Kidney (tissue), 14 donors: ENCODE measurements around the gene SPEM2. TPM values are rescaled to one million over a fixed set of nuclear protein-coding genes. Genes with fewer than 3 reads are reported as not detected.

Source experiments
- DNase-seq, 5 donors: peaks; one replicate each; pipeline ENCODE4 v3.0.0-alpha.2; 2013 to 2020
- FAIRE-seq: peaks from 2 replicates; lab custom pipeline; 2012; peaks lifted over from hg19 to GRCh38; lab: Jason Lieb, UNC
- H3K27ac ChIP-seq, 2 donors: one replicate each; pipeline ENCODE4 v1.7.0; 2013; ENCODE audit warnings: low read depth in 2 of 2, low read length in 2 of 2, inconsistent platforms in 1 of 2
- H3K27me3 ChIP-seq: one replicate; pipeline ENCODE4 v1.7.1; 2013; ENCODE audit warnings: low read length, inconsistent platforms; ENCODE audit not compliant: control insufficient read depth, insufficient read depth
- H3K36me3 ChIP-seq, 3 donors: one replicate each; pipeline versions ENCODE4 v1.7.0 to v1.7.1; 2013; ENCODE audit warnings: low read length in 3 of 3, control low read depth in 1 of 3, inconsistent platforms in 1 of 3; ENCODE audit not compliant: insufficient read depth in 3 of 3, control insufficient read depth in 2 of 3
- H3K4me1 ChIP-seq, 3 donors: one replicate each; pipeline versions ENCODE4 v1.7.0 to v1.7.1; 2013; ENCODE audit warnings: low read length in 3 of 3, inconsistent platforms in 1 of 3, low read depth in 1 of 3; ENCODE audit not compliant: control insufficient read depth in 2 of 3, insufficient read depth in 2 of 3
- H3K4me3 ChIP-seq, 3 donors: one replicate each; pipeline versions ENCODE4 v1.7.0 to v1.8.1; 2013; ENCODE audit warnings: low read length in 3 of 3, control low read depth in 1 of 3, inconsistent platforms in 1 of 3
- H3K9ac ChIP-seq, 3 donors: one replicate each; pipeline versions ENCODE4 v1.7.0 to v1.7.1; 2013; ENCODE audit warnings: low read length in 3 of 3, control low read depth in 1 of 3, inconsistent platforms in 1 of 3
- H3K9me3 ChIP-seq, 3 donors: one replicate each; pipeline versions ENCODE4 v1.7.0 to v1.7.1; 2013; ENCODE audit warnings: low read length in 3 of 3, control low read depth in 1 of 3, inconsistent platforms in 1 of 3; ENCODE audit not compliant: control insufficient read depth in 2 of 3, insufficient read depth in 1 of 3
- intact Hi-C: fragments of 100-400 bp; cut with DNase I; formaldehyde crosslinking; loops from one replicate; pipeline ENCODE4 v1.11.1; 2022
- polyA plus RNA-seq: library from polyadenylated mRNA; stranded (reverse); fragments of 350-450 nt; fragmentation: Illumina TruSeq; extraction: RNeasy Lipid Tissue Mini Kit (QIAGEN cat#74804); gene quantifications from one replicate; pipeline ENCODE4 v1.2.3, GENCODE V29; 2014; ENCODE audit warnings: low read depth, low replicate concordance; ENCODE audit not compliant: insufficient read depth
- total RNA-seq: library from RNA; stranded (reverse); fragmentation: NEBNext Ultra II Directional; extraction: Animal tissue kit (Norgen Biotek cat#: 25700); gene quantifications from one replicate; pipeline ENCODE4 v1.2.1, GENCODE V29; 2021
- TF ChIP-seq, protein P1 (sequence below): IDR thresholded peaks from 3 replicates; pipeline ENCODE4 v1.5.1; 2012; ENCODE audit warnings: mild to moderate bottlenecking, moderate library complexity, borderline replicate concordance; ENCODE audit not compliant: insufficient read depth; ENCODE audit errors: extremely low read depth
- donor health status: control.
- donor health status: control.
- donor health status: control.
- donor health status: control.
- donor health status: control.
- donor health status: DM: yes; HTN: yes; CAD: no.
- donor health status: Normal renal cell carcinoma (clear cell type).

The SPEM2 gene
- total and polyA plus RNA-seq, 2 donors from 2014 or later, result not detected

DNA sequence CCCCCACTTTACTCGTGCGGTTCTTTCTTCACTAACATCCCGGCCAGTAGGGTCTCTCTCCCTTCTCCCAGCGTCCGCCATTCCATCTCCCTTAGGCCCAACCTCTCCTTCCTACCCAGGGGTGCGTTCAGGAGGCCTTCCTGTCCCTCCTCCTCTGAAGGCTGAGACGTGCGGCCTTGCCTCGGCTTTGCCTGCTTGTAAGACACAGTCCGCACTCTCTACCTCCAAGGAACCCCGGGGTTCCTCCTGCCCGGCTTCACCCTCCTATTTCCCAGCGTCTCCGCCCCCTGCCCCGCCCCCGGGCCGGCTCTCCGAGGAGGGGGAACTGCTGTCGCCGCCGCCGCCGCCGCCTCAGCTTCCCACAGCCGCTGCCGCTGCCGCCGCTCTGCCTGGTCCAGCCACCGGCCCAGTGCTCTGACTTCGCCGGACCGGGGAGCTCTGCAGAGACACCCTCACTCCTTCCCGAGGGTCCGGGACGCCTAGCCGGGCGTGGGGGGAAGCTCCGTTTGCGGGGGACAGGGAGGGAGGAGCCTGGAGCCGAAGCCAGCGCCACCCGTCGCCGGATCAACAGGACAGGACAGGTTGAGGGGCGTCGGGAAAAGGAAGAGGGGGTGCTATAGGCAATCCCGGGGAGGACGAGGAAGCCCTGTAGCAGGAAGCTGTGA, 12.7 kb downstream of the SPEM2 start:
- intact Hi-C loops, result no loop called here
- peaks cover 0 to 26% (median 5%) of the 10 kb centered on the region in 3 donors for H3K4me1 ChIP-seq
- peak overlapping the region; percentile 42 to 79 (median 52) for H3K4me3 ChIP-seq
- peaks cover 7% of the 10 kb centered on the region for H3K27me3 ChIP-seq
- H3K36me3 ChIP-seq, result no peaks in the 10 kb centered on the region
- TF ChIP-seq, protein P1, sequence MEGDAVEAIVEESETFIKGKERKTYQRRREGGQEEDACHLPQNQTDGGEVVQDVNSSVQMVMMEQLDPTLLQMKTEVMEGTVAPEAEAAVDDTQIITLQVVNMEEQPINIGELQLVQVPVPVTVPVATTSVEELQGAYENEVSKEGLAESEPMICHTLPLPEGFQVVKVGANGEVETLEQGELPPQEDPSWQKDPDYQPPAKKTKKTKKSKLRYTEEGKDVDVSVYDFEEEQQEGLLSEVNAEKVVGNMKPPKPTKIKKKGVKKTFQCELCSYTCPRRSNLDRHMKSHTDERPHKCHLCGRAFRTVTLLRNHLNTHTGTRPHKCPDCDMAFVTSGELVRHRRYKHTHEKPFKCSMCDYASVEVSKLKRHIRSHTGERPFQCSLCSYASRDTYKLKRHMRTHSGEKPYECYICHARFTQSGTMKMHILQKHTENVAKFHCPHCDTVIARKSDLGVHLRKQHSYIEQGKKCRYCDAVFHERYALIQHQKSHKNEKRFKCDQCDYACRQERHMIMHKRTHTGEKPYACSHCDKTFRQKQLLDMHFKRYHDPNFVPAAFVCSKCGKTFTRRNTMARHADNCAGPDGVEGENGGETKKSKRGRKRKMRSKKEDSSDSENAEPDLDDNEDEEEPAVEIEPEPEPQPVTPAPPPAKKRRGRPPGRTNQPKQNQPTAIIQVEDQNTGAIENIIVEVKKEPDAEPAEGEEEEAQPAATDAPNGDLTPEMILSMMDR, result no peak
- peak; percentile 62 to 90 (median 80) for DNase-seq
- H3K9ac ChIP-seq, result peak overlapping the region; percentile 26 to 48 (median 29)
- no peaks in the 10 kb centered on the region for H3K9me3 ChIP-seq
- H3K27ac ChIP-seq, result peak overlapping the region; percentile 53 to 86
- no peak for FAIRE-seq

DNA sequence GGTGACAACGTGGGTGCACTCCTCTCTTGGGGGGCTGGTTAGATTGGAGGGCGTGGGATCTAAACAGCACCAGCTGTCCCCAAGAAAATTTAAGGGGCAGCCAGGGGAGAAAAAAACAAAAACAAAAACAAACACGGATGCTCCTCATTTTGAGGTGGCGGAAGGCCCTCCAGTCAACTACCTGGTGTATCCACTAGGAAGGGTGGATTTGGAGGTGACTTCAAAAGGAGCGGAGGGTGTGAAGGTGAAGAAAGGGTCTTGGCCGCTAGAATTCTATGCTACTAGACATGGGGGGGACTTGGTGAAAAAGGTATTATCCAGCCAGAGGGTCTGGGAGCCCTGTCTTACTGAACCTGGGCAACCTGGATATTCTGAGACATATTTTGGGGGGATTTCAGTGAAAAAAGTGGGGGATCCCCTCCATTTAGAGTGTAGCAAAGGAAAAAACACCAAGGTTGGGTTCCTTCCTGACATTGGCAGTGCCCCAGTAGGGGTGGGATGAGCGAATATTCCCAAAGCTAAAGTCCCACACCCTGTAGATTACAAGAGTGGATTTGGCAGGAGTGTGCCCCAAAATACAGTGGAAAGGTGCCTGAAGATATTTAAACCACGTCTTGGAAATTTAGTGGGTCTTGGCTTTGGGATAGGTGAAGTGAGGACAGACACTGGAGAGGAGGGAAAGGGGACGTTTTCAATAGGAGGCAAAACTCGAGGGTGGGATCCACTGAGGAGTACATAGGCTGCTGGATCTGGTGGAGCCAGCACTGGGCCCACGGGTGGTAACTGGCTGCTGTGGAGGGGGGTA, 13.4 kb downstream of the SPEM2 start:
- Histone ChIP-seq H3K4me1 (peaks cover 0 to 26% (median 5%) of the 10 kb centered on the region in 3 donors), H3K27me3 (peaks cover 7% of the 10 kb centered on the region), H3K9ac (no peak overlapping the region), H3K36me3 (no peaks in the 10 kb centered on the region), H3K4me3 (peak overlapping the region in 1 of 3 donors; percentile 48), H3K9me3 (no peaks in the 10 kb centered on the region), H3K27ac (no peak overlapping the region)
- TF ChIP-seq, protein P1, result no peak
- intact Hi-C loops, result no loop called here
- DNase-seq (peak in 1 of 5 donors; percentile 38), FAIRE-seq (no peak)

DNA sequence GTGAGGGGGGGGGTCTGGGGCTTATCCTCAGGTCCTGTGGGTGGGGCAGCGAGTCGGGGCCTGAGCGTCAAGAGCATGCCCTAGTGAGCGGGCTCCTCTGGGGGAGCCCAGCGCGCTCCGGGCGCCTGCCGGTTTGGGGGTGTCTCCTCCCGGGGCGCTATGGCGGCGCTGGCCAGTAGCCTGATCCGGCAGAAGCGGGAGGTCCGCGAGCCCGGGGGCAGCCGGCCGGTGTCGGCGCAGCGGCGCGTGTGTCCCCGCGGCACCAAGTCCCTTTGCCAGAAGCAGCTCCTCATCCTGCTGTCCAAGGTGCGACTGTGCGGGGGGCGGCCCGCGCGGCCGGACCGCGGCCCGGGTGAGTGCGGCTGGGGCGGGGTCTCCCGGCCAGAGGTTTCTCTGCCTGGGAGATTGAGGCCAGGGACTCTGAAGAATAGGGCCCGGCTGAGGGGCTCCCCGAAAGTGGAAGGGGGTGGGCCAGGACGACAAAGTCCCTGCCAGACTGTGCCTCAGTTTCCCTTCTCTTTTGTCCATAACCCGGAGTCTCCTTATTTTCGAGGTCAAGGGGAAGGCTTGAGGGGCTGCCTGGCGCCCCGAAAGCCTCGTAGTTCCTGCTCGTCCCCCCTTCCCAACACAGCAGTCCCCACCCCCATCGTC, 14.2 kb downstream of the SPEM2 start, which contains the start of gene FGF11:
FGF11 (plus strand) TSS at position 51 of the 651 bp plus-strand sequence; CDS start at position 160, 109 bp downstream.
- Histone ChIP-seq H3K4me3 (peak within 1 kb of the TSS; percentile 42 to 51 (median 49)), H3K4me1 (peaks cover 0 to 26% (median 5%) of the 10 kb centered on the region in 3 donors), H3K27ac (peak within 1 kb of the TSS; percentile 53 to 86), H3K9me3 (no peaks in the 10 kb centered on the region), H3K9ac (peak within 1 kb of the TSS in 2 of 3 donors; percentile 55 to 75), H3K27me3 (peaks cover 7% of the 10 kb centered on the region), H3K36me3 (no peaks in the 10 kb centered on the region)
- DNase-seq, result peak in 3 of 5 donors; percentile 45 to 80 (median 72)
- TF ChIP-seq, protein P1, result no peak
- intact Hi-C loops, result no loop called here
- no peak for FAIRE-seq
